GM12892 (cell line): Measurements from ENCODE around the gene PMPCB.
"Not testable (repeated sequence)": the region's sequence is repeated elsewhere in the genome, so short reads cannot be mapped to it uniquely, and the experiment has no call there.

Experiments
- POLR2A ChIP-seq: IDR thresholded peaks from 2 replicates; pipeline ENCODE4 v1.6.1; 2011; ENCODE audit warnings: low read depth, low read length, control low read depth
- POLR2AphosphoS5 ChIP-seq: IDR thresholded peaks from 2 replicates; pipeline ENCODE4 v1.6.1; 2011; ENCODE audit warnings: low read depth, low read length, control low read depth

- not testable (repeated sequence) for TF ChIP-seq POLR2A, POLR2AphosphoS5
Measured at GRCh38 chr7:103274867-103275266, 22.4 kb upstream of the PMPCB start.
